Natural killer cell (primary cell): ENCODE measurements around the gene AIFM1. TPM values are rescaled to one million over a fixed set of nuclear protein-coding genes. Genes with fewer than 3 reads are reported as not detected.
"Not testable (repeated sequence)": the region's sequence is repeated elsewhere in the genome, so short reads cannot be mapped to it uniquely, and the experiment has no call there.

Experiments used
- ATAC-seq, 3 donors: fragments of 150-1000 bp in 2 of 3; fragments of 200-7000 bp in 1 of 3; cut with Tn5 transposase; 1 replicate in 1 of 3; 2 replicates in 2 of 3; pipeline ENCODE4 v1.10.0; 2021; ENCODE audit warnings: mild to moderate bottlenecking in 2 of 3, moderate library complexity in 2 of 3
- DNase-seq, 2 donors: peaks; one replicate each; pipeline versions ENCODE4 v3.0.0 to v3.0.0-alpha.2; 2013 to 2021; ENCODE audit warnings: mixed read lengths in 1 of 2
- H3K27ac ChIP-seq: one replicate; pipeline ENCODE4 v1.5.1; 2013; ENCODE audit warnings: mild to moderate bottlenecking, low read length
- H3K27me3 ChIP-seq: one replicate; pipeline ENCODE4 v1.6.1; 2013; ENCODE audit warnings: low read length; ENCODE audit not compliant: control insufficient read depth, insufficient read depth
- H3K36me3 ChIP-seq: one replicate; pipeline ENCODE4 v1.6.1; 2013; ENCODE audit warnings: low read length; ENCODE audit not compliant: control insufficient read depth, insufficient read depth
- H3K4me1 ChIP-seq: one replicate; pipeline ENCODE4 v1.6.1; 2013; ENCODE audit warnings: low read length; ENCODE audit not compliant: control insufficient read depth, insufficient read depth
- H3K4me3 ChIP-seq: one replicate; pipeline ENCODE4 v1.5.1; 2013; ENCODE audit warnings: low read length
- H3K9me3 ChIP-seq: one replicate; pipeline ENCODE4 v1.6.1; 2013; ENCODE audit warnings: low read length; ENCODE audit not compliant: control insufficient read depth, insufficient read depth
- H3K27ac Mint-ChIP-seq, 2 donors: one replicate each; pipeline ENCODE4 v1.8.0; 2022; ENCODE audit warnings: mild to moderate bottlenecking in 2 of 2, mixed read lengths in 2 of 2, moderate library complexity in 1 of 2
- H3K27me3 Mint-ChIP-seq, 2 donors: one replicate each; pipeline ENCODE4 v1.8.0; 2022; ENCODE audit warnings: low read depth in 2 of 2, mixed read lengths in 2 of 2
- H3K36me3 Mint-ChIP-seq: one replicate; pipeline ENCODE4 v1.8.0; 2022; ENCODE audit warnings: mixed read lengths
- H3K4me1 Mint-ChIP-seq, 2 donors: one replicate each; pipeline ENCODE4 v1.8.0; 2022; ENCODE audit warnings: mixed read lengths in 2 of 2
- H3K4me3 Mint-ChIP-seq: one replicate; pipeline ENCODE4 v1.8.0; 2022; ENCODE audit warnings: mild to moderate bottlenecking, moderate library complexity, mixed read lengths
- H3K9me3 Mint-ChIP-seq, 2 donors: one replicate each; pipeline ENCODE4 v1.8.0; 2022; ENCODE audit warnings: mixed read lengths in 2 of 2
- WGBS: methylation state at CpG from one replicate; pipeline ENCODE4 v1.1.7; 2013; ENCODE audit warnings: missing lambda C conversion rate; ENCODE audit not compliant: insufficient coverage; 5-methylcytosine and 5-hydroxymethylcytosine counted together
- intact Hi-C: fragments of 100-400 bp; cut with micrococcal nuclease; formaldehyde crosslinking; loops from one replicate; pipeline ENCODE4 v1.14.2; 2022
- total RNA-seq, 4 donors: library from RNA; stranded (reverse); fragments of 120-200 nt in 1 of 4; gene quantifications; one replicate each; pipeline versions ENCODE4 v1.2.3 to v1.2.4, GENCODE V29; 2013 to 2022
- TF ChIP-seq, protein P1 (sequence below): fragments of 200-600 bp; IDR thresholded peaks from one replicate; pipeline ENCODE4 v1.8.0; 2022; ENCODE audit warnings: antibody characterized with exemption

AIFM1 gene
- total RNA-seq, 3 donors from 2014 or later (not counting 1 experiment from before 2014, with no cell fraction given) = 16.2 to 21.1 (median 17.0) TPM

DNA sequence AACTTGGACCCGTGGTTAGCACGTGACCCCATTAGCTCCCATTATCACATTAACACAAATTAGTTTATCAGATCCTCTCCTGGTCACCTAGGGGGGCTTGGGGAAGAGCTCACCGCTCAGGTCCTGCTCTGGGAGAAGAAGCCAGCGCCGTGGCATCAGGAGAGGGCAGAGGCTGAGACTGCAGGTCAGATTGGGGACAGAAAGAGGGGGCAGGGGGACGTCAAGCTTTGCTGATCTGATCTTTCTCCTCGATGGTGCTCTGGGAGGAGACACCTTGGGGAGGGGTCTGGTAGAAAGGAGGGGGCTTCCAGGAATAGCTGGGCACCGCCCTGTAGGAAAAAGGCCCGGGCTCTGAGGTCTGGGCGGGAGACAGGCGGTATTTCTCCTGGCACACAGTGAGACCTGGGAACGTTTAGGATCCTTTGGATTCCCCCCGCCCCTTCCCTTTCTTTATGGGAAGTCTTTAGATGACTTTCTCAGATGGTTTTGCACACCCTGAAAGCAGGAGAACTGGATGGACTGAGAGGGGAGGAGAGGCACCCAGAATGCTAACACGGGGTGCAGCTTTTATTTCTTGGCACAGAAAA lies 46.2 kb downstream of the AIFM1 start:
- Histone ChIP-seq H3K4me3 (no peak overlapping the region), H3K9me3 (no peaks in the 10 kb centered on the region), H3K27ac (no peak overlapping the region), H3K4me1 (peaks cover 29% of the 10 kb centered on the region), H3K27me3 (no peaks in the 10 kb centered on the region), H3K36me3 (no peaks in the 10 kb centered on the region)
- peaks cover 0 to 8% of the 10 kb centered on the region in 2 donors for H3K27me3 Mint-ChIP-seq
- peaks cover 10 to 14% of the 10 kb centered on the region in 2 donors for H3K4me1 Mint-ChIP-seq
- H3K9me3 Mint-ChIP-seq = no peaks in the 10 kb centered on the region
- peak overlapping the region; percentile 58 for H3K4me3 Mint-ChIP-seq
- no peaks in the 10 kb centered on the region for H3K36me3 Mint-ChIP-seq
- TF ChIP-seq, protein P1, sequence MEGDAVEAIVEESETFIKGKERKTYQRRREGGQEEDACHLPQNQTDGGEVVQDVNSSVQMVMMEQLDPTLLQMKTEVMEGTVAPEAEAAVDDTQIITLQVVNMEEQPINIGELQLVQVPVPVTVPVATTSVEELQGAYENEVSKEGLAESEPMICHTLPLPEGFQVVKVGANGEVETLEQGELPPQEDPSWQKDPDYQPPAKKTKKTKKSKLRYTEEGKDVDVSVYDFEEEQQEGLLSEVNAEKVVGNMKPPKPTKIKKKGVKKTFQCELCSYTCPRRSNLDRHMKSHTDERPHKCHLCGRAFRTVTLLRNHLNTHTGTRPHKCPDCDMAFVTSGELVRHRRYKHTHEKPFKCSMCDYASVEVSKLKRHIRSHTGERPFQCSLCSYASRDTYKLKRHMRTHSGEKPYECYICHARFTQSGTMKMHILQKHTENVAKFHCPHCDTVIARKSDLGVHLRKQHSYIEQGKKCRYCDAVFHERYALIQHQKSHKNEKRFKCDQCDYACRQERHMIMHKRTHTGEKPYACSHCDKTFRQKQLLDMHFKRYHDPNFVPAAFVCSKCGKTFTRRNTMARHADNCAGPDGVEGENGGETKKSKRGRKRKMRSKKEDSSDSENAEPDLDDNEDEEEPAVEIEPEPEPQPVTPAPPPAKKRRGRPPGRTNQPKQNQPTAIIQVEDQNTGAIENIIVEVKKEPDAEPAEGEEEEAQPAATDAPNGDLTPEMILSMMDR = no peak
- WGBS = 91% methylated on average over 11 of the region's 14 CpGs
- intact Hi-C loops = no loop called here
- peak overlapping the region in 1 of 2 donors; percentile 74 for H3K27ac Mint-ChIP-seq
- no peak for DNase-seq
- no peak for ATAC-seq

DNA sequence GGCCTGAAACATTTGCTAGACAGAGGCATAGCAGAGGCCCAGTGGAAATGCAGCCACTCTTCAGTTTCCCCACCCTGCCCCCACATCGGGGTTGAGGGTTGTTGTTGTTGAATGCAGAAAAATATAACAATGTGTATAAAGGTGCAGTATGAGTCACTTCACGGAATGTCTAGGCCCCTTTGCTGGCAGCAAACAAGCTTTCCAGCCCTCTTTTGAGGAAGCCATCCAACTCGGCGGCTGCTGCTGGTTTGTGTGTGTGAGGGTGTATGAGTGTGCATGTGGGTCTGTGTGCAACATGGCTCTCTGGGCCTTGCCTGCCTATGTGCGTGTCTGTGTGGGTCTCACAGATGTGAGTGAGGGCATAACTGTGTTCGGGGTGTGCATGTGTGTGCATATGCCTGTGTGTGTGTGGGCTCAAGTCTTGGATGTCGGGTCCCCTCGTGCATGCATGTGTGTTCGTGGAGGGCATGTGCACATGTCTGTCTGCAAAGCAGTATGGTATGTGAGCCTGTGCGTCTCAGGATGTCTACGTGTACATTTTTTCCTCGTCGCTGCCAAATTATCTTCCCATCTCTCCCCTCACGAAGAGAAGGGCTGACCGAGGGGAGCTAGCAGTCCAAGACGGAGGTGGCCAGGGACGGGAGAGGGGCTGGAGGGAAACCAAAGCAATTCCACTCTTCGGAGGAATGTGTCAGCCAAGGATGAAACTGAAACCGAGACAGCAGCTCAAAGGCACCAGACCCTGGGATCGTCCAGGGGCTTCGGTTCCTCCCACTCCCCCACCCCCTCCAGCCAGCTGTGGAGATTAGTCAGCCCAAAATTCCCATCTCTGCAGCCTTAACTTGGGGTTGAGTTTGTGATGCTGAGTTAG lies 47.0 kb downstream of the AIFM1 start:
- Mint-ChIP-seq H3K9me3 (no peaks in the 10 kb centered on the region), H3K27me3 (peaks cover 0 to 8% of the 10 kb centered on the region in 2 donors), H3K4me1 (peaks cover 10 to 17% of the 10 kb centered on the region in 2 donors), H3K36me3 (no peaks in the 10 kb centered on the region), H3K4me3 (no peak overlapping the region), H3K27ac (no peak overlapping the region)
- Histone ChIP-seq H3K36me3 (no peaks in the 10 kb centered on the region), H3K27ac (no peak overlapping the region), H3K4me3 (no peak overlapping the region), H3K4me1 (peaks cover 29% of the 10 kb centered on the region), H3K9me3 (no peaks in the 10 kb centered on the region), H3K27me3 (no peaks in the 10 kb centered on the region)
- 78% methylated on average over 13 of the region's 21 CpGs for WGBS
- TF ChIP-seq, protein P1 = no peak
- intact Hi-C loops = no loop called here
- ATAC-seq (no peak), DNase-seq (no peak)

DNA sequence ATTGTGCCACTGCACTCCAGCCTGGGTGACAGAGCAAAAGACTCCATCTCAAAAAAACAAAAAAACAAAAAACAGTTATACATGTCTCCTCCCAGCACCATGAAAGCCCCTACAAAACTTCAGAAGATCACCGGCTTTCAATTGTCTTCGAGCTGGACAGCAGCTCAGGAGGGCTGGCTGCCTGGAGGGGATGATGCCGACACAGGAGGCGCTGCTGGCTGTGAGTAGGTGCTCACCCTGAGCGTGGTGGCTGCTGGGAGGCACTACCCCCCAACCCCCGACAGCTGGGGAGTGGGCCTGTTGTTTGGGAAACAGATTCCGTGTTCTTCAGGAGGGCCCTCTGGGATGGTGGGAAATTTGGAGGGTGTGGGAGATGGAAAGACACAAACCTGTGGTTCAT lies 48.5 kb downstream of the AIFM1 start:
- peaks cover 29% of the 10 kb centered on the region for H3K4me1 ChIP-seq
- H3K27me3 ChIP-seq = no peaks in the 10 kb centered on the region
- H3K36me3 ChIP-seq = no peaks in the 10 kb centered on the region
- no peak for ATAC-seq
- no peak overlapping the region for H3K27ac ChIP-seq
- H3K4me3 Mint-ChIP-seq = no peak overlapping the region
- H3K9me3 Mint-ChIP-seq = no peaks in the 10 kb centered on the region
- no peaks in the 10 kb centered on the region for H3K36me3 Mint-ChIP-seq
- peaks cover 10 to 17% of the 10 kb centered on the region in 2 donors for H3K4me1 Mint-ChIP-seq
- TF ChIP-seq, protein P1 = no peak
- no peak for DNase-seq
- H3K4me3 ChIP-seq = no peak overlapping the region
- no peaks in the 10 kb centered on the region for H3K27me3 Mint-ChIP-seq
- WGBS = 95% methylated on average over 6 of the region's 7 CpGs
- intact Hi-C loops = no loop called here
- H3K27ac Mint-ChIP-seq = no peak overlapping the region
- H3K9me3 ChIP-seq = no peaks in the 10 kb centered on the region

DNA sequence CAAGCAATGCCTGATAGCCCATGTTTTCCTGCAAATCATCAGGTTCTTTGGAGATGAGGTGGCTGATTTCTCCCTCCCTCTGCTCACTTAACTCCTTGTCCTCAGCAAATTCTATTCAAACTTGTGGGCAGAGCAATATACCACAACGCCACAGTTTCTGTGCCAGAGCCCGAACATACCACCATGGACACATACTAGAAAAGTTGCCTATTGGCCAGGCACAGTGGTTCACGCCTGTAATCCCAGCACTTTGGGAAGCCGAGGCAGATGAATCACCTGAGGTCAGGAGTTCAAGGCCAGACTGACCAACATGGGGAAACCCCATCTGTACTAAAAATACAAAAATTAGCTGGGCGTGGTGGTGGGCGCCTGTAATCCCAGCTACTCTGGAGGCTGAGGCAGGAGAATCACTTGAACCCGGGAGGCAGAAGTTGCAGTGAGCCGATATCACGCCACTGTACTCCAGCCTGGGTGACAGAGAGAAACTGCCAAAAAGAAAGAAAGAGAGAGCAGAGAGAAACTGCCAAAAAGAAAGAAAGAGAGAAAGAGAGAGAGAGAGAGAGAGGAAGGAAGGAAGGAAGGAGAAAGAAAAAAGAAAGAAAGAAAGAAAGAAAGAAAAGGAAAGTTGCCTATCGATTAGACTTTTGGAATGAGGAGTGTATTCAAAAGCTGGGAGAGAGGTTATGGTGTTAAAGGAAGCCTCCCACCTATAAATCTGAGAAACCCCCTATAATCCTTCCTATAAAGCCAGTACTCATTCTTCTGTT lies 50.3 kb downstream of the AIFM1 start:
- H3K27ac Mint-ChIP-seq, H3K36me3 Mint-ChIP-seq, H3K27me3 Mint-ChIP-seq, H3K27me3 ChIP-seq, H3K4me3 ChIP-seq, H3K27ac ChIP-seq, H3K36me3 ChIP-seq, ATAC-seq, H3K9me3 Mint-ChIP-seq, intact Hi-C loops, DNase-seq, H3K9me3 ChIP-seq, H3K4me3 Mint-ChIP-seq: not testable (repeated sequence)
- H3K4me1 Mint-ChIP-seq = peaks cover 6 to 23% of the 10 kb centered on the region in 2 donors
- peaks cover 22% of the 10 kb centered on the region for H3K4me1 ChIP-seq
- WGBS = 74% methylated on average over 9 of the region's 10 CpGs
